ENCODE measurements around the gene MAGEA6.
"Not testable (repeated sequence)": the region's sequence is repeated elsewhere in the genome, so short reads cannot be mapped to it uniquely, and the experiment has no call there.

GRCh38 chrX:152736528-152736927, 33.0 kb downstream of the MAGEA6 start:
- not testable (repeated sequence) for TF ChIP-seq CTCF (conservative IDR thresholded peaks at IDR 0.05; ENCODE audit: low read length); EZH2phosphoT487 (IDR thresholded peaks at IDR 0.05; ENCODE audit: borderline replicate concordance, low read depth, low read length)

All from OCI-LY7 (cell line).